OCI-LY1 (cell line): ENCODE data around the gene MSL3B.

ENCODE experiments used
- H2AFZ ChIP-seq: fragments of 200-600 bp; sonication (generic), shearing (Covaris generic); 2 replicates; pipeline ENCODE4 v1.6.0; 2014; ENCODE audit warnings: antibody characterized with exemption, mild to moderate bottlenecking, low read length
- H3F3A ChIP-seq: fragments of 200-600 bp; sonication (generic), shearing (Covaris generic); 2 replicates; pipeline ENCODE4 v1.6.0; 2014; ENCODE audit warnings: mild to moderate bottlenecking, antibody characterized with exemption, low read length, moderate library complexity; ENCODE audit not compliant: insufficient read depth
- H3K27ac ChIP-seq: fragments of 200-600 bp; sonication (generic); 2 replicates; pipeline ENCODE4 v1.5.1; 2014; ENCODE audit warnings: low read length, mixed run types, mild to moderate bottlenecking, low read depth; ENCODE audit not compliant: poor library complexity, severe bottlenecking
- H3K27me3 ChIP-seq: fragments of 200-600 bp; sonication (generic); 2 replicates; pipeline ENCODE4 v1.6.0; 2014; ENCODE audit warnings: antibody characterized with exemption, mild to moderate bottlenecking, low read length, moderate library complexity; ENCODE audit not compliant: insufficient read depth
- H3K36me3 ChIP-seq: fragments of 200-600 bp; sonication (generic); 2 replicates; pipeline ENCODE4 v1.6.1; 2014; ENCODE audit warnings: mild to moderate bottlenecking, antibody characterized with exemption, low read length, moderate library complexity, mixed read lengths; ENCODE audit not compliant: insufficient read depth
- H3K4me1 ChIP-seq: fragments of 200-600 bp; sonication (generic); 2 replicates; pipeline ENCODE4 v1.5.1; 2014; ENCODE audit warnings: mild to moderate bottlenecking, low read length, moderate library complexity; ENCODE audit not compliant: insufficient read depth, severe bottlenecking
- H3K4me2 ChIP-seq: fragments of 200-600 bp; sonication (generic), shearing (Covaris generic); 2 replicates; pipeline ENCODE4 v1.6.1; 2014; ENCODE audit warnings: low read length
- H3K4me3 ChIP-seq: fragments of 200-600 bp; sonication (generic); 2 replicates; pipeline ENCODE4 v1.5.1; 2014; ENCODE audit warnings: low read length, low read depth, mild to moderate bottlenecking, mixed read lengths; ENCODE audit not compliant: poor library complexity, severe bottlenecking
- H3K79me2 ChIP-seq: fragments of 200-600 bp; shearing (Covaris generic); 2 replicates; pipeline ENCODE4 v1.6.1; 2016; ENCODE audit warnings: mixed run types, low read length, mixed read lengths; ENCODE audit not compliant: insufficient read depth
- H3K9ac ChIP-seq: fragments of 200-600 bp; sonication (generic), shearing (Covaris generic); 2 replicates; pipeline ENCODE4 v1.6.1; 2014; ENCODE audit warnings: mild to moderate bottlenecking, low read length, mixed read lengths
- H3K9me2 ChIP-seq: fragments of 200-600 bp; sonication (generic), shearing (Covaris generic); 2 replicates; pipeline ENCODE4 v1.6.1; 2014; ENCODE audit warnings: low read depth, mild to moderate bottlenecking, low read length, mixed read lengths
- H3K9me3 ChIP-seq: fragments of 200-600 bp; shearing (Covaris generic); 2 replicates; pipeline ENCODE4 v1.6.1; 2014; ENCODE audit warnings: low read length, mixed read lengths
- H4K20me1 ChIP-seq: fragments of 200-600 bp; sonication (generic), shearing (Covaris generic); 2 replicates; pipeline ENCODE4 v1.6.0; 2016; ENCODE audit warnings: mild to moderate bottlenecking, low read length; ENCODE audit not compliant: insufficient read depth
- EZH2 ChIP-seq: fragments of 200-600 bp; sonication (generic), shearing (Covaris generic); IDR thresholded peaks from 2 replicates; pipeline ENCODE4 v1.8.0; 2017; ENCODE audit warnings: borderline replicate concordance, mixed run types, mild to moderate bottlenecking, antibody characterized with exemption, low read length, moderate library complexity, mixed read lengths
- TF ChIP-seq, protein P1 (sequence below): fragments of 200-600 bp; sonication (generic), shearing (Covaris generic); IDR thresholded peaks from 2 replicates; pipeline ENCODE4 v1.5.1; 2017; ENCODE audit warnings: mild to moderate bottlenecking, antibody characterized with exemption, low read length, moderate library complexity, mixed read lengths

The MSL3B gene

DNA sequence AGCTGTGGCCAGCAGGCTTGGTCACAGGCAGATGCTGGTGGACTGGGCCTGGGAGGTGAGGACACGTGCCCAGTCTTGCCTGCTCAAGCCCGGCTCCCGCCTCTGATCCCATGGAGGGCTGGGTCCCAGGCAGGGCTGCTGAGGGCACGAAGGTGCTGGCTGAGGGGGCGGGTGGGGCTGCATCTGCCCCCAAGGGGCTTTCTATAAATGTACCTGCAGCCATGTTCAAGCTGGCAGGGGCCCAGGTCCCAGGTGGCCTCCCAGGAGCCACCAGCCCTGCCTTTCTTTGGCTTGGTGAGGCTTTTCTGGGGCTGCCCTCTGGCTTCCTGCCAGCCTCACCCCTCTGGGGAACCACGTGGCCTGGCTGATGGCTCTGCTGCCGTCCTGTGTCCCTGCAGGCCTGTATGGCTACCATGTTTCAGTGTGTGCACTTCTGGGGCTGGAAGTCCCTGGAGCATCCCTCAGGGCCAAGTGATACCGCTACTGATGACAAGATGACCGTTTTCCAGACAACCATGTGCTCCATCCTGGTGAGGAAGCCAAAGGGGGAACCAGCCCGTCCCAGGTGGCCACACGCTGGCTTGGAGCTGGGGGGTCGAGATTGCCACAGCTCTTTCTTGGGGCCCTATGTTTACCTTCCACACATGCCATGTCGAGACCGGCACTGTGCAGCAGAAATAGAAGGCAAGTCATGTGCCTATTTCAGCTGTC lies 37.0 kb downstream of the MSL3B start:
- Histone ChIP-seq H3K9me3 (no peaks in the 10 kb centered on the region), H3K9me2 (no peaks in the 10 kb centered on the region), H3K4me1 (peaks cover 23% of the 10 kb centered on the region), H3K4me2 (no peak overlapping the region), H3K79me2 (no peaks in the 10 kb centered on the region), H4K20me1 (no peaks in the 10 kb centered on the region), H3F3A (no peaks in the 10 kb centered on the region), H3K4me3 (no peak overlapping the region), H3K36me3 (peaks cover 23% of the 10 kb centered on the region), H3K9ac (no peak overlapping the region), H2AFZ (no peak overlapping the region), H3K27me3 (no peaks in the 10 kb centered on the region; the same call in 1 of the 2 replicates), H3K27ac (no peak overlapping the region)
- TF ChIP-seq EZH2 = no peak
- TF ChIP-seq, protein P1, sequence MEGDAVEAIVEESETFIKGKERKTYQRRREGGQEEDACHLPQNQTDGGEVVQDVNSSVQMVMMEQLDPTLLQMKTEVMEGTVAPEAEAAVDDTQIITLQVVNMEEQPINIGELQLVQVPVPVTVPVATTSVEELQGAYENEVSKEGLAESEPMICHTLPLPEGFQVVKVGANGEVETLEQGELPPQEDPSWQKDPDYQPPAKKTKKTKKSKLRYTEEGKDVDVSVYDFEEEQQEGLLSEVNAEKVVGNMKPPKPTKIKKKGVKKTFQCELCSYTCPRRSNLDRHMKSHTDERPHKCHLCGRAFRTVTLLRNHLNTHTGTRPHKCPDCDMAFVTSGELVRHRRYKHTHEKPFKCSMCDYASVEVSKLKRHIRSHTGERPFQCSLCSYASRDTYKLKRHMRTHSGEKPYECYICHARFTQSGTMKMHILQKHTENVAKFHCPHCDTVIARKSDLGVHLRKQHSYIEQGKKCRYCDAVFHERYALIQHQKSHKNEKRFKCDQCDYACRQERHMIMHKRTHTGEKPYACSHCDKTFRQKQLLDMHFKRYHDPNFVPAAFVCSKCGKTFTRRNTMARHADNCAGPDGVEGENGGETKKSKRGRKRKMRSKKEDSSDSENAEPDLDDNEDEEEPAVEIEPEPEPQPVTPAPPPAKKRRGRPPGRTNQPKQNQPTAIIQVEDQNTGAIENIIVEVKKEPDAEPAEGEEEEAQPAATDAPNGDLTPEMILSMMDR = no peak

- Histone ChIP-seq H3K9me3 (no peaks in the 10 kb centered on the region), H3K27ac (no peak overlapping the region), H3K36me3 (peaks cover 14% of the 10 kb centered on the region), H2AFZ (no peak overlapping the region), H3K79me2 (no peaks in the 10 kb centered on the region), H3K27me3 (no peaks in the 10 kb centered on the region; the same call in 1 of the 2 replicates), H3K4me1 (peaks cover 23% of the 10 kb centered on the region), H3K9ac (no peak overlapping the region), H3K4me3 (no peak overlapping the region), H3K9me2 (no peaks in the 10 kb centered on the region), H3K4me2 (no peak overlapping the region), H4K20me1 (no peaks in the 10 kb centered on the region), H3F3A (no peaks in the 10 kb centered on the region)
- no peak for TF ChIP-seq EZH2
- TF ChIP-seq, protein P1 = no peak
Observed at GRCh38 chr2:233830111-233830802, 37.9 kb downstream of the MSL3B start.

GRCh38 chr2:233829193-233830110 lies 38.7 kb downstream of the MSL3B start:
- Histone ChIP-seq H3K4me2 (no peak overlapping the region), H3K27me3 (no peaks in the 10 kb centered on the region; the same call in 1 of the 2 replicates), H3K9me3 (no peaks in the 10 kb centered on the region), H3K9me2 (no peaks in the 10 kb centered on the region), H3K4me3 (no peak overlapping the region), H3K4me1 (peaks cover 23% of the 10 kb centered on the region), H2AFZ (no peak overlapping the region), H3F3A (no peaks in the 10 kb centered on the region), H3K27ac (no peak overlapping the region), H3K9ac (no peak overlapping the region), H4K20me1 (no peaks in the 10 kb centered on the region), H3K36me3 (peaks cover 6% of the 10 kb centered on the region; the same call in 1 of the 2 replicates), H3K79me2 (no peaks in the 10 kb centered on the region)
- TF ChIP-seq, protein P1 = no peak
